OCI-M1 (cell line): ENCODE data around the gene CNDP2.
"Not testable (repeated sequence)": the region's sequence is repeated elsewhere in the genome, so short reads cannot be mapped to it uniquely, and the experiment has no call there.

Source experiments
- DNase-seq: peaks from one replicate; lab custom pipeline; 2025; lab: John Stamatoyannopoulos, UW

CNDP2 gene

GRCh38 chr18:74500774-74501173 lies 4.6 kb downstream of the CNDP2 start:
- DNase-seq: not testable (repeated sequence)

GRCh38 chr18:74501386-74501785 lies 5.2 kb downstream of the CNDP2 start:
- DNase-seq: no peak

- DNase-seq: no peak
Observed at GRCh38 chr18:74503137-74503536, 7.0 kb downstream of the CNDP2 start.

- DNase-seq: no peak
Observed at GRCh38 chr18:74505776-74506175, 9.6 kb downstream of the CNDP2 start.

- no peak for DNase-seq
Observed at GRCh38 chr18:74506448-74507084, 10.4 kb downstream of the CNDP2 start.

GRCh38 chr18:74507097-74507881 lies 11.1 kb downstream of the CNDP2 start:
- DNase-seq: no peak

- no peak for DNase-seq
Observed at GRCh38 chr18:74507927-74508326, 11.8 kb downstream of the CNDP2 start.

- no peak for DNase-seq
Observed at GRCh38 chr18:74508366-74508765, 12.2 kb downstream of the CNDP2 start.

GRCh38 chr18:74508821-74509225 lies 12.7 kb downstream of the CNDP2 start:
- no peak for DNase-seq

- DNase-seq: no peak
Observed at GRCh38 chr18:74509856-74510769, 13.9 kb downstream of the CNDP2 start.

- no peak for DNase-seq
Observed at GRCh38 chr18:74510770-74511095, 14.6 kb downstream of the CNDP2 start.

GRCh38 chr18:74511823-74512222 lies 15.7 kb downstream of the CNDP2 start:
- DNase-seq: no peak

GRCh38 chr18:74512321-74513053 lies 16.3 kb downstream of the CNDP2 start:
- no peak for DNase-seq

GRCh38 chr18:74513149-74513882 lies 17.2 kb downstream of the CNDP2 start:
- DNase-seq: no peak

- DNase-seq: no peak
Observed at GRCh38 chr18:74513883-74514205, 17.7 kb downstream of the CNDP2 start.

GRCh38 chr18:74514860-74515495 lies 18.8 kb downstream of the CNDP2 start:
- DNase-seq: no peak

GRCh38 chr18:74515620-74516231 lies 19.6 kb downstream of the CNDP2 start:
- no peak for DNase-seq

GRCh38 chr18:74516271-74517235 lies 20.4 kb downstream of the CNDP2 start:
- DNase-seq: no peak

GRCh38 chr18:74517236-74517630 lies 21.1 kb downstream of the CNDP2 start:
- no peak for DNase-seq
